K562 (cell line): ENCODE data around the gene STUB1. TPM values are rescaled to one million over a fixed set of nuclear protein-coding genes. Genes with fewer than 3 reads are reported as not detected.

Experiments used
- BCL6 ChIP-seq: fragments of 250-450 bp; sonication (Bioruptor Pico); IDR thresholded peaks from 2 replicates; pipeline ENCODE4 v1.4.0; 2020
- CBX1 ChIP-seq: sonication (generic); IDR thresholded peaks from 2 replicates; pipeline ENCODE4 v1.6.1; 2016; ENCODE audit warnings: antibody characterized with exemption, low read depth, mild to moderate bottlenecking
- CEBPG ChIP-seq, 3 experiments: fragments of 200-800 bp in 1 of 3; sonication (Bioruptor generic) in 1 of 3; sonication (generic) in 1 of 3; formaldehyde crosslinking in 1 of 3; IDR thresholded peaks in 2 of 3; conservative IDR thresholded peaks in 1 of 3; 2 replicates each; pipeline versions ENCODE4 v1.6.1 to v1.8.0; 2016 to 2022; ENCODE audit warnings: missing compliant biosample characterization in 2 of 3, missing genetic modification characterization in 2 of 3, mild to moderate bottlenecking in 1 of 3, missing genetic modification reagents in 1 of 3
- DPF2 ChIP-seq: fragments of 450-650 bp; IDR thresholded peaks from 2 replicates; pipeline ENCODE4 v1.6.1; 2016
- E2F3 ChIP-seq: fragments of 250-450 bp; sonication (Bioruptor Pico); IDR thresholded peaks from 2 replicates; pipeline ENCODE4 v1.4.0; 2020; ENCODE audit warnings: mild to moderate bottlenecking
- HDAC8 ChIP-seq: fragments of 450-650 bp; IDR thresholded peaks from 2 replicates; pipeline ENCODE4 v1.6.1; 2016; ENCODE audit warnings: mild to moderate bottlenecking, missing genetic modification characterization, moderate library complexity, missing compliant biosample characterization
- LARP7 ChIP-seq: fragments of 450-650 bp; IDR thresholded peaks from 2 replicates; pipeline ENCODE4 v1.6.1; 2016
- MLX ChIP-seq, 2 experiments: fragments of 450-650 bp in 1 of 2; sonication (generic) in 1 of 2; formaldehyde crosslinking; conservative IDR thresholded peaks; 2 replicates each; pipeline versions ENCODE4 v1.4.0 to v1.8.1; 2020 to 2022; ENCODE audit warnings: mild to moderate bottlenecking in 1 of 2, missing genetic modification reagents in 1 of 2
- NFXL1 ChIP-seq: fragments of 450-650 bp; formaldehyde crosslinking; IDR thresholded peaks from 2 replicates; pipeline ENCODE4 v1.4.0; 2021; ENCODE audit warnings: mild to moderate bottlenecking
- SAFB2 ChIP-seq: fragments of 200-400 bp; formaldehyde crosslinking; IDR thresholded peaks from 2 replicates; pipeline ENCODE4 v1.6.1; 2018; ENCODE audit warnings: borderline replicate concordance, low read length, low read depth, moderate library complexity; ENCODE audit not compliant: severe bottlenecking
- TAL1 ChIP-seq: fragments of 450-650 bp; IDR thresholded peaks from 2 replicates; pipeline ENCODE4 v1.6.1; 2016; ENCODE audit warnings: mild to moderate bottlenecking
- ZBTB17 ChIP-seq: fragments of 450-650 bp; formaldehyde crosslinking; IDR thresholded peaks from 2 replicates; pipeline ENCODE4 v1.4.0; 2020; ENCODE audit warnings: mild to moderate bottlenecking
- ZBTB7A ChIP-seq: IDR thresholded peaks from 2 replicates; pipeline ENCODE4 v1.6.1; 2011; ENCODE audit warnings: low read depth, mild to moderate bottlenecking, low read length, moderate library complexity, borderline replicate concordance; ENCODE audit not compliant: control insufficient read depth
- ZFPM2 ChIP-seq: fragments of 250-450 bp; sonication (Bioruptor Pico); IDR thresholded peaks from 2 replicates; pipeline ENCODE4 v1.5.1; 2022; ENCODE audit warnings: mild to moderate bottlenecking
- ZHX1 ChIP-seq: fragments of 150-350 bp; conservative IDR thresholded peaks from 2 replicates; pipeline ENCODE4 v1.6.1; 2014; ENCODE audit warnings: low read length
- ZNF212 ChIP-seq: fragments of 450-650 bp; formaldehyde crosslinking; IDR thresholded peaks from 2 replicates; pipeline ENCODE4 v1.4.0; 2020; ENCODE audit warnings: mild to moderate bottlenecking
- ZNF280B ChIP-seq: fragments of 250-450 bp; sonication (Bioruptor Pico); IDR thresholded peaks from 2 replicates; pipeline ENCODE4 v1.5.1; 2021; ENCODE audit warnings: mild to moderate bottlenecking
- ZNF282 ChIP-seq: sonication (generic); formaldehyde crosslinking; IDR thresholded peaks from 2 replicates; pipeline ENCODE4 v1.8.1; 2023; ENCODE audit warnings: missing genetic modification reagents
- ZNF511 ChIP-seq: sonication (generic); formaldehyde crosslinking; IDR thresholded peaks from 2 replicates; pipeline ENCODE4 v1.8.0; 2022; ENCODE audit warnings: mild to moderate bottlenecking, missing genetic modification reagents
- ZNF830 ChIP-seq: fragments of 250-450 bp; sonication (Bioruptor Pico); IDR thresholded peaks from 2 replicates; pipeline ENCODE4 v1.5.0; 2021; ENCODE audit warnings: mild to moderate bottlenecking
- polyA plus RNA-seq, 8 experiments: library from polyadenylated mRNA; depleted of rRNA in 4 of 8; stranded (reverse) in 5 of 8; unstranded in 3 of 8; fragments of >200 nt; fragmentation: Nextera tagmentation in 2 of 8; fragmentation: Illumina TruSeq in 1 of 8; extraction: Ambion mirVana in 2 of 8; extraction: Trizol in 1 of 8; gene quantifications; 2 replicates each; pipeline versions ENCODE4 v1.2.1 to v1.2.3, GENCODE V29; 2011 to 2014; ENCODE audit warnings: inconsistent platforms in 1 of 8, missing spikeins in 1 of 8
- total RNA-seq, 7 experiments: library from RNA; depleted of rRNA in 6 of 7; stranded (reverse); fragments of >200 nt in 6 of 7; fragmentation: Illumina TruSeq in 2 of 7; extraction: Trizol in 2 of 7; gene quantifications; 2 replicates each; pipeline versions ENCODE4 v1.2.1 to v1.2.3, GENCODE V29; 2011 to 2021; ENCODE audit warnings: low replicate concordance in 1 of 7
- TF ChIP-seq, protein P1 (sequence below): sonication (generic); formaldehyde crosslinking; IDR thresholded peaks from 2 replicates; pipeline ENCODE4 v1.8.0; 2022; ENCODE audit warnings: mild to moderate bottlenecking, missing genetic modification reagents

The STUB1 gene
- total and polyA plus RNA-seq, 9 of the 15 experiments (the other 6 are each of a cell fraction or from before 2014, with no cell fraction given), result 10.6 to 251 (median 152) TPM

- 0 out of 2 replicates have a peak, but pooled peaks have one; percentile 13 for TF ChIP-seq ZHX1
- TF ChIP-seq ZNF830 (CRISPR knock-in tag), result no peak
- TF ChIP-seq BCL6 (CRISPR knock-in tag), result no peak
- TF ChIP-seq ZFPM2 (CRISPR knock-in tag), result no peak
- peak; percentile 54 for TF ChIP-seq CBX1
- TF ChIP-seq NFXL1 (CRISPR knock-in tag), result no peak
- TF ChIP-seq ZBTB7A, result peak; percentile 92
- no peak for TF ChIP-seq ZNF280B (CRISPR knock-in tag)
- no peak for TF ChIP-seq TAL1
- TF ChIP-seq DPF2, result peak; percentile 12; the same call in 1 of the 2 replicates
- TF ChIP-seq ZBTB17, result no peak
- TF ChIP-seq ZNF212, result peak; percentile 44; the same call in 1 of the 2 replicates
- TF ChIP-seq LARP7, result no peak; the same call in 1 of the 2 replicates
- no peak; the same call in 1 of the 2 replicates for TF ChIP-seq CEBPG (CRISPR knock-in tag; IDR thresholded peaks at IDR 0.05)
- no peak for TF ChIP-seq CEBPG (tag; conservative IDR thresholded peaks at IDR 0.05 in 1 of 2, IDR thresholded peaks at IDR 0.05 in 1 of 2)
- no peak for TF ChIP-seq MLX (CRISPR knock-in tag; conservative IDR thresholded peaks at IDR 0.05)
- TF ChIP-seq, protein P1, sequence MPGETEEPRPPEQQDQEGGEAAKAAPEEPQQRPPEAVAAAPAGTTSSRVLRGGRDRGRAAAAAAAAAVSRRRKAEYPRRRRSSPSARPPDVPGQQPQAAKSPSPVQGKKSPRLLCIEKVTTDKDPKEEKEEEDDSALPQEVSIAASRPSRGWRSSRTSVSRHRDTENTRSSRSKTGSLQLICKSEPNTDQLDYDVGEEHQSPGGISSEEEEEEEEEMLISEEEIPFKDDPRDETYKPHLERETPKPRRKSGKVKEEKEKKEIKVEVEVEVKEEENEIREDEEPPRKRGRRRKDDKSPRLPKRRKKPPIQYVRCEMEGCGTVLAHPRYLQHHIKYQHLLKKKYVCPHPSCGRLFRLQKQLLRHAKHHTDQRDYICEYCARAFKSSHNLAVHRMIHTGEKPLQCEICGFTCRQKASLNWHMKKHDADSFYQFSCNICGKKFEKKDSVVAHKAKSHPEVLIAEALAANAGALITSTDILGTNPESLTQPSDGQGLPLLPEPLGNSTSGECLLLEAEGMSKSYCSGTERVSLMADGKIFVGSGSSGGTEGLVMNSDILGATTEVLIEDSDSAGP (CRISPR knock-in tag), result peak; percentile 100
- no peak for TF ChIP-seq SAFB2
- peak; percentile 76; the same call in 1 of the 2 replicates for TF ChIP-seq ZNF511 (CRISPR knock-in tag)
- peak; percentile 10 for TF ChIP-seq ZNF282 (CRISPR knock-in tag)
- peak; percentile 33; the same call in 1 of the 2 replicates for TF ChIP-seq HDAC8
- peak; percentile 56 for TF ChIP-seq E2F3
These were observed 43.8 kb upstream of the STUB1 start, which contains the start of gene METTL26 (continued) for GRCh38 chr16:636206-637080.
